Lung (tissue), 12 donors: ENCODE results near the gene RC3H2. TPM values are rescaled to one million over a fixed set of nuclear protein-coding genes. Genes with fewer than 3 reads are reported as not detected.

Experiments
- ATAC-seq: fragments of 200-7000 bp; cut with Tn5 transposase; one replicate; pipeline ENCODE4 v1.9.1; 2020; ENCODE audit warnings: moderate number of reproducible peaks; ENCODE audit not compliant: insufficient read depth, low FRiP score
- DNase-seq, 3 donors: peaks; one replicate each; pipeline ENCODE4 v3.0.0-alpha.2; 2013 to 2017
- H3K27ac ChIP-seq, 2 donors: one replicate each; pipeline ENCODE4 v1.5.1; 2013; ENCODE audit warnings: mild to moderate bottlenecking in 2 of 2, moderate library complexity in 2 of 2, control low read depth in 1 of 2, inconsistent platforms in 1 of 2, low read depth in 1 of 2, low read length in 1 of 2
- H3K27me3 ChIP-seq, 3 donors: one replicate each; pipeline ENCODE4 v1.5.1; 2013; ENCODE audit warnings: low read length in 2 of 3; ENCODE audit not compliant: control insufficient read depth in 3 of 3, insufficient read depth in 3 of 3
- H3K36me3 ChIP-seq, 4 donors: one replicate each; pipeline ENCODE4 v1.5.1; 2013; ENCODE audit warnings: low read length in 4 of 4, mild to moderate bottlenecking in 1 of 4, moderate library complexity in 1 of 4; ENCODE audit not compliant: control insufficient read depth in 4 of 4, insufficient read depth in 4 of 4
- H3K4me1 ChIP-seq, 5 donors: one replicate each; pipeline ENCODE4 v1.5.1; 2013; ENCODE audit warnings: low read length in 5 of 5, mild to moderate bottlenecking in 2 of 5, moderate library complexity in 1 of 5; ENCODE audit not compliant: control insufficient read depth in 5 of 5, insufficient read depth in 5 of 5
- H3K4me3 ChIP-seq: one replicate; pipeline ENCODE4 v1.5.1; 2013; ENCODE audit warnings: mild to moderate bottlenecking, control low read depth, moderate library complexity
- H3K9ac ChIP-seq, 2 donors: one replicate each; pipeline ENCODE4 v1.5.1; 2013; ENCODE audit warnings: low read length in 2 of 2, control low read depth in 1 of 2; ENCODE audit not compliant: insufficient read depth in 1 of 2
- H3K9me3 ChIP-seq, 4 donors: one replicate each; pipeline ENCODE4 v1.5.1; 2013; ENCODE audit warnings: low read length in 3 of 4, mild to moderate bottlenecking in 1 of 4, moderate library complexity in 1 of 4; ENCODE audit not compliant: control insufficient read depth in 4 of 4, insufficient read depth in 3 of 4
- WGBS, 2 donors: extraction: QIAGEN DNeasy Blood & Tissue Kit; methylation state at CpG; one replicate each; pipeline ENCODE4 v1.1.7; 2013; 5-methylcytosine and 5-hydroxymethylcytosine counted together
- polyA plus RNA-seq, 2 donors: library from polyadenylated mRNA; stranded (reverse); fragments of 200-250 nt; gene quantifications; one replicate each; pipeline ENCODE4 v1.2.1, GENCODE V29; 2013
- total RNA-seq, 2 donors: library from RNA; depleted of rRNA in 1 of 2; stranded (reverse); fragments of >200 nt in 1 of 2; gene quantifications; one replicate each; pipeline ENCODE4 v1.2.1, GENCODE V29; 2014 to 2021
- TF ChIP-seq, protein P1 (sequence below): IDR thresholded peaks from 2 replicates; pipeline ENCODE4 v1.5.1; 2012; ENCODE audit warnings: mild to moderate bottlenecking; ENCODE audit errors: control extremely low read depth, extremely low read depth
- donor health status: control.
- donor health status: control.
- donor health status: Bipolar disorder and iron deficiency.
- donor health status: healthy.
- donor health status: DM: yes; HTN: yes; CAD: no.

Gene RC3H2
- total and polyA plus RNA-seq, 4 donors, result 11.9 to 60.2 (median 25.4) TPM

DNA sequence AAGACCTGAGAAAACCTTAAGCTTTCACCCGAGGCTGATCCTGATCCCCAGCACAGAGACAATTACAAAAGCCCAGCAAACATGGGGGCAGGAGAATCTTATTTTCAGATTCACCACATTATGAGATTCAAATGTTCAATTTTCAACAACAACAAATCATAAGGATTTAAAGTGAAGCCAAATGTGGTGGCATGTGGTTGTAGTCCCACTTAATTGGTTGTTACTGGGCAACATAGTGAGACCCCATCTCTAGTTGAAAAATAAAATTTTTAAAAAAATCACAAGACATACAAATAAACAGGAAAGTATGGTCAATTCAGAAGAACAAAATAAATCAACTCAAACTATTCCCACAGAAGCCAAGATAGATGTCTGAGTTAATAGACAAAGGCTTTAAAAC, 31.7 kb upstream of the RC3H2 start:
- Histone ChIP-seq H3K36me3 (peaks cover 6 to 19% (median 7%) of the 10 kb centered on the region in 4 donors), H3K9me3 (no peaks in the 10 kb centered on the region), H3K27me3 (no peaks in the 10 kb centered on the region), H3K4me3 (no peak overlapping the region), H3K4me1 (peaks cover 3 to 15% (median 5%) of the 10 kb centered on the region in 5 donors), H3K27ac (no peak overlapping the region), H3K9ac (no peak overlapping the region)
- 74 to 86% methylated on average over 1 of the region's 1 CpG for WGBS, 2 donors
- DNase-seq (no peak), ATAC-seq (no peak)
- TF ChIP-seq, protein P1, sequence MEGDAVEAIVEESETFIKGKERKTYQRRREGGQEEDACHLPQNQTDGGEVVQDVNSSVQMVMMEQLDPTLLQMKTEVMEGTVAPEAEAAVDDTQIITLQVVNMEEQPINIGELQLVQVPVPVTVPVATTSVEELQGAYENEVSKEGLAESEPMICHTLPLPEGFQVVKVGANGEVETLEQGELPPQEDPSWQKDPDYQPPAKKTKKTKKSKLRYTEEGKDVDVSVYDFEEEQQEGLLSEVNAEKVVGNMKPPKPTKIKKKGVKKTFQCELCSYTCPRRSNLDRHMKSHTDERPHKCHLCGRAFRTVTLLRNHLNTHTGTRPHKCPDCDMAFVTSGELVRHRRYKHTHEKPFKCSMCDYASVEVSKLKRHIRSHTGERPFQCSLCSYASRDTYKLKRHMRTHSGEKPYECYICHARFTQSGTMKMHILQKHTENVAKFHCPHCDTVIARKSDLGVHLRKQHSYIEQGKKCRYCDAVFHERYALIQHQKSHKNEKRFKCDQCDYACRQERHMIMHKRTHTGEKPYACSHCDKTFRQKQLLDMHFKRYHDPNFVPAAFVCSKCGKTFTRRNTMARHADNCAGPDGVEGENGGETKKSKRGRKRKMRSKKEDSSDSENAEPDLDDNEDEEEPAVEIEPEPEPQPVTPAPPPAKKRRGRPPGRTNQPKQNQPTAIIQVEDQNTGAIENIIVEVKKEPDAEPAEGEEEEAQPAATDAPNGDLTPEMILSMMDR, result no peak

DNA sequence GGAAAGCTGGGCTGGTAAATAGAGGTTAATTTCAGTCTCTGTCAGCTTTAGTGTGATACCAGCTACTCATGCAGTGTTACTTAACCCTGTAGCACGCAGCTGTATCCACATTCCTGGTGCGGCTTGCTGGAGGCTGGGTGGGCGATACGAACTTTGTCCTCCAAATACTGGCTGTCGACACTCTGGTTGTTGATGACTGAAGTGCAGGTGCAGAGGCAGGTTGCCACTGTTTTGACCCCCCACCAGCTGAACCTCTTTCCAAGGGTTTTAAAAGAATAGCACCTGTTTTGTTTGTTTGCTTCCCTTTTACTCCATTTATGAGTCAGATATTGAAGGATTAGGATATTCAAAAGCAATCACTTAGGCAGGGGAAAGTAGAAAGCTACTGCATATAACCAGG, 31.3 kb upstream of the RC3H2 start:
- no peaks in the 10 kb centered on the region for H3K9me3 ChIP-seq
- H3K4me3 ChIP-seq, result no peak overlapping the region
- TF ChIP-seq, protein P1, result no peak
- H3K27ac ChIP-seq, result no peak overlapping the region
- ATAC-seq, result no peak
- 95 to 98% methylated on average over 5 of the region's 5 CpGs for WGBS, 2 donors
- H3K9ac ChIP-seq, result no peak overlapping the region
- no peaks in the 10 kb centered on the region for H3K27me3 ChIP-seq
- H3K36me3 ChIP-seq, result peaks cover 6 to 19% (median 7%) of the 10 kb centered on the region in 4 donors
- no peak for DNase-seq
- peaks cover 0 to 11% (median 4%) of the 10 kb centered on the region in 5 donors for H3K4me1 ChIP-seq

DNA sequence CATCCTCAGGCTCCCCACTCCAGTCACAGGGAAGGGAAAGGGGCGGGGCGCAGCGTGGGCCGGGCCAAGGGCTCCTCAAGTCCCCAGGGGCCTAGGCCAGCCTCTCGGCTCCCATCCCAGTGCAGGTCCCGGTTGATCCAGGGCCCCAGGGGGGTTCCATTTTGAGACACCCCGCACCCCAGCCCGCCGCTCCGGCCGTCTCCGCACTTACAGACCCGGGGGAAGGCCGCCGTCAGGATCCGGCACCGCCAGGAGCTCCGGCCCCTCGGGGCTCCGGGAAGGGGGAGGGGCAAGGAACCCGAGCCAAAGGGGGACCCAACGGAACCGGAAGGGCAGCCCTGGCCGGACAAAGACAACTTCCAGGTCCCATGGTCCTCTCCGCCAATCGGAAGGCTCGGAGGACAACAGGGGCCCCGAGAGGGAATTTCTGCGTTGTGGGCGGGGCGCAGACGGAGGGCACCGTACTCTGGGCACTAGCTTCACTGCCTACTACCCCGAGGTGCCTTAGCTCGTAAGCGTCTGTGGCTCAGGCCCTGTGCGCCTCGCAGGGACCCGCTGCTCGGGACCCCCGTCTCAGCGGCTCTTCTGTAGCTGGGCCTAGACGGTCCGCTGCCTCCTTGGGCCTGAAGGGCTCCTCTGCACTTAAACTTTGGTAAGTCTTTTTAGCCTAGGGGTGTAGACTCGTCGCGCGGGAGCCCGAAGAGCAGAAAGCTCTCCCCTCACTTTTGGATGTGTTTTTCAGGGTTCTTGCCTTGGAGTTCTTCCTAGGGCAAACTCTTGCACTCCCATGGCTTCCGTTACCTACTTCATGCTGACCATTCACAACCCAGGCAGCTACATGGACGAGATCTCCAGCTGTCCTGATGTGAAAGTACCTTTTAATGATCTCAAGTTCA, 26.3 kb upstream of the RC3H2 start, which contains the start of gene ZBTB26:
Gene ZBTB26, minus strand, starts transcription at position 287 of the 896 bp plus-strand sequence. CDS start 11,578 bp downstream, outside the sequence.
- ATAC-seq, result peak; percentile 99

More for the DNA sequence above, 26.3 kb upstream of the RC3H2 start, which contains the start of gene ZBTB26:
- H3K27ac ChIP-seq, result peak within 1 kb of the TSS; percentile 75 to 91
- peak within 1 kb of the TSS; percentile 85 for H3K4me3 ChIP-seq
- H3K9me3 ChIP-seq, result no peaks in the 10 kb centered on the region
- TF ChIP-seq, protein P1, result no peak
- H3K27me3 ChIP-seq, result no peaks in the 10 kb centered on the region
- peak; percentile 95 to 96 (median 96) for DNase-seq
- peak within 1 kb of the TSS; percentile 81 to 85 for H3K9ac ChIP-seq
- peaks cover 6 to 22% (median 12%) of the 10 kb centered on the region in 5 donors for H3K4me1 ChIP-seq
- peaks cover 2 to 9% (median 2%) of the 10 kb centered on the region in 4 donors for H3K36me3 ChIP-seq
- 1% methylated on average over 51 of the region's 51 CpGs for WGBS, 2 donors
